ENCODE data around the gene ZNF438.

Gene ZNF438

GRCh38 chr10:30847642-30848041 is 184.0 kb downstream of the ZNF438 start:
- no peak for DNase-seq
- H3K36me3 ChIP-seq = peaks cover 13 to 45% (median 41%) of the 10 kb centered on the region in 3 donors
- no peaks in the 10 kb centered on the region for H3K9me3 ChIP-seq
- intact Hi-C loops (cut with DNase I; ENCODE audit: low total_unique reads) = no loop called here
- H3K27me3 ChIP-seq = no peaks in the 10 kb centered on the region
- no peak overlapping the region for H3K4me3 ChIP-seq
- TF ChIP-seq CTCF (IDR thresholded peaks at IDR 0.05) = no peak
- no peak overlapping the region for H3K27ac ChIP-seq
- no peaks in the 10 kb centered on the region for H3K4me1 ChIP-seq

DNA sequence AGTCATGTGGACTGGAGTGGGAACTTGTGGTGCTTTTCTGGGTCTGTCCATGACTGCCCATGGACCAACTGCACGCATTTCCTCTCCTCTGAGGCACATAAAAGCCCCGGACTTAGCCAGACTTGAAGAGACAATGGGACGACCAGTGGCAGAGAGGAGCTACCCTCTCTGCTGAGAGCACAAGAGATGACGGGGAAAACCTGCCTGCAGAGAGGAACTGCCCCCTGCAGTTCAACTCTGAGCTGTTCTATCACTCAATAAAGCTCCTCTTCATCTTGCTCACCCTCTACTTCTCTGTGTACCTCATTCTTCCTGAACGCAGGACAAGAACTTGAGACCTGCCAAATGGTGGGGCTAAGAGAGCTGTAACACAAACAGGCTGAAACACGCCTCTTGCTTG is 184.5 kb downstream of the ZNF438 start:
- peaks cover 13 to 45% (median 41%) of the 10 kb centered on the region in 3 donors for H3K36me3 ChIP-seq
- no peaks in the 10 kb centered on the region for H3K27me3 ChIP-seq
- H3K4me3 ChIP-seq = no peak overlapping the region
- no peaks in the 10 kb centered on the region for H3K4me1 ChIP-seq
- intact Hi-C loops (cut with DNase I; ENCODE audit: low total_unique reads) = no loop called here
- H3K9me3 ChIP-seq = no peaks in the 10 kb centered on the region
- no peak for DNase-seq
- no peak for TF ChIP-seq CTCF (IDR thresholded peaks at IDR 0.05)
- H3K27ac ChIP-seq = no peak overlapping the region

GRCh38 chr10:30846710-30847109 is 185.0 kb downstream of the ZNF438 start:
- no peaks in the 10 kb centered on the region for H3K9me3 ChIP-seq
- no peak for DNase-seq
- no peak overlapping the region for H3K4me3 ChIP-seq
- no peak for TF ChIP-seq CTCF (IDR thresholded peaks at IDR 0.05)
- intact Hi-C loops (cut with DNase I; ENCODE audit: low total_unique reads) = no loop called here
- H3K36me3 ChIP-seq = peaks cover 13 to 45% (median 41%) of the 10 kb centered on the region in 3 donors
- H3K27me3 ChIP-seq = no peaks in the 10 kb centered on the region
- H3K27ac ChIP-seq = no peak overlapping the region
- no peaks in the 10 kb centered on the region for H3K4me1 ChIP-seq

- DNase-seq = no peak
- intact Hi-C loops (cut with DNase I; ENCODE audit: low total_unique reads) = no loop called here
- no peak for TF ChIP-seq CTCF (IDR thresholded peaks at IDR 0.05)
These were observed 188.8 kb downstream of the ZNF438 start for GRCh38 chr10:30842894-30843293.

DNA sequence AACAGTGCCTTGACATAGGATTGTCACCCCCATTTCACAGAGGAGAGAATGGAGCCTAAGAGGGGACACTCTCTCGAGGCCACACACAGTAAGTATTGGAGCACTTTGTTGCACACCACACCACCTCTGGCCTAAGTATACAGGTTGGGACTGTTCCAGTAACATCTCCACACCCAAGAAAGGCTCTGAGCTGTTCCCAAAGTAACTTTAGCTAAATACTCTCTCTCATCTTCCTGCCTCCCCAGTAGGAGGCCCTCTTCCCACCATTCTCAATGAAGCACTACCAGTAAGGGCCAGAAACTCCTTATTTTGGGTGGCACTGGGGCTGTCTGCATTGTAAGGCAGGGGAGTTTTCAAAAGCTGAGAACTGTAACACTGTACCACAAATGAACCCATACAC is 189.5 kb downstream of the ZNF438 start:
- no peak for TF ChIP-seq CTCF (IDR thresholded peaks at IDR 0.05)
- Histone ChIP-seq H3K9me3 (no peaks in the 10 kb centered on the region), H3K4me3 (no peak overlapping the region), H3K27ac (no peak overlapping the region), H3K4me1 (peaks cover 0 to 11% (median 0%) of the 10 kb centered on the region in 4 donors), H3K36me3 (peaks cover 0 to 17% (median 13%) of the 10 kb centered on the region in 3 donors), H3K27me3 (no peaks in the 10 kb centered on the region)
- no peak for DNase-seq
- intact Hi-C loops (cut with DNase I; ENCODE audit: low total_unique reads) = no loop called here

More at GRCh38 chr10:30842894-30843293, 188.8 kb downstream of the ZNF438 start:
- H3K27me3 ChIP-seq = no peaks in the 10 kb centered on the region
- H3K36me3 ChIP-seq = peaks cover 0 to 20% (median 20%) of the 10 kb centered on the region in 3 donors
- H3K4me1 ChIP-seq = peaks cover 0 to 11% (median 0%) of the 10 kb centered on the region in 4 donors
- H3K27ac ChIP-seq = no peak overlapping the region
- H3K4me3 ChIP-seq = no peak overlapping the region
- H3K9me3 ChIP-seq = no peaks in the 10 kb centered on the region
